HG03159 (cell line): ENCODE results near the gene MIA2.
"Not testable (repeated sequence)": the region's sequence is repeated elsewhere in the genome, so short reads cannot be mapped to it uniquely, and the experiment has no call there.

Experiments
- ATAC-seq: cut with Tn5 transposase; IDR thresholded peaks from one replicate; pipeline ENCODE4 v1.9.1; 2021; ENCODE audit warnings: mild to moderate bottlenecking, moderate library complexity; ENCODE audit not compliant: unreplicated experiment

Gene MIA2, protein sequence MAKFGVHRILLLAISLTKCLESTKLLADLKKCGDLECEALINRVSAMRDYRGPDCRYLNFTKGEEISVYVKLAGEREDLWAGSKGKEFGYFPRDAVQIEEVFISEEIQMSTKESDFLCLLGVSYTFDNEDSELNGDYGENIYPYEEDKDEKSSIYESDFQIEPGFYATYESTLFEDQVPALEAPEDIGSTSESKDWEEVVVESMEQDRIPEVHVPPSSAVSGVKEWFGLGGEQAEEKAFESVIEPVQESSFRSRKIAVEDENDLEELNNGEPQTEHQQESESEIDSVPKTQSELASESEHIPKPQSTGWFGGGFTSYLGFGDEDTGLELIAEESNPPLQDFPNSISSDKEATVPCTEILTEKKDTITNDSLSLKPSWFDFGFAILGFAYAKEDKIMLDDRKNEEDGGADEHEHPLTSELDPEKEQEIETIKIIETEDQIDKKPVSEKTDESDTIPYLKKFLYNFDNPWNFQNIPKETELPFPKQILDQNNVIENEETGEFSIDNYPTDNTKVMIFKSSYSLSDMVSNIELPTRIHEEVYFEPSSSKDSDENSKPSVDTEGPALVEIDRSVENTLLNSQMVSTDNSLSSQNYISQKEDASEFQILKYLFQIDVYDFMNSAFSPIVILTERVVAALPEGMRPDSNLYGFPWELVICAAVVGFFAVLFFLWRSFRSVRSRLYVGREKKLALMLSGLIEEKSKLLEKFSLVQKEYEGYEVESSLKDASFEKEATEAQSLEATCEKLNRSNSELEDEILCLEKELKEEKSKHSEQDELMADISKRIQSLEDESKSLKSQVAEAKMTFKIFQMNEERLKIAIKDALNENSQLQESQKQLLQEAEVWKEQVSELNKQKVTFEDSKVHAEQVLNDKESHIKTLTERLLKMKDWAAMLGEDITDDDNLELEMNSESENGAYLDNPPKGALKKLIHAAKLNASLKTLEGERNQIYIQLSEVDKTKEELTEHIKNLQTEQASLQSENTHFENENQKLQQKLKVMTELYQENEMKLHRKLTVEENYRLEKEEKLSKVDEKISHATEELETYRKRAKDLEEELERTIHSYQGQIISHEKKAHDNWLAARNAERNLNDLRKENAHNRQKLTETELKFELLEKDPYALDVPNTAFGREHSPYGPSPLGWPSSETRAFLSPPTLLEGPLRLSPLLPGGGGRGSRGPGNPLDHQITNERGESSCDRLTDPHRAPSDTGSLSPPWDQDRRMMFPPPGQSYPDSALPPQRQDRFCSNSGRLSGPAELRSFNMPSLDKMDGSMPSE (N-terminal part only)

DNA sequence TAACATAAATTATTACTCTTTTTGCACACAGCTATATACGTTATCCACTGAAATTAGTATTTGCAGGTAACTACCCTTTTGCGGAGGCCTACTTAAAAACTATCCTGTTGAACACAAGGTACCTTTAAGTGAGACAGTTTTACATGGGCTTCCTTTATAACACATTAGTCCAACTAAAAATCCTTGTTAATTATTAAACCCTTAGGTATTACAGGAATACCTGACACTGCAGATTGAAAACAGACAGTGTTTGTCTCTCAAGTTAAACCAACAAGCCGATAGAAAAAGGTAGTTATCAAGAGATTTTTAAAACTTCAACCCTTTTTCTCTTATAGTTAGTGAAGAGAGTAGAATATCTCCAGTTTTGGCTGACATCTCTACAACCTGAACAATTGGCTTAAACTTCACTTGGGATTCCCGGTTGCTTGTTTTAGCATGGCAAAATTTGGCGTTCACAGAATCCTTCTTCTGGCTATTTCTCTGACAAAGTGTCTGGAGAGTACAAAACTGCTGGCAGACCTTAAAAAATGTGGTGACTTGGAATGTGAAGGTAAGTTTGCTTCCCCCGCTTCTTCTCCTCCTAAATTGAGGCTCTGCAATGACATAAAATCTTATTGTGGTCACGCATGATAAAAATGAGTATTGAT, at the start of gene MIA2:
Gene MIA2 (plus strand): TSS at position 236 of the 647 bp plus-strand sequence. CDS start 200 bp downstream, at position 436.
- no peak for ATAC-seq

DNA sequence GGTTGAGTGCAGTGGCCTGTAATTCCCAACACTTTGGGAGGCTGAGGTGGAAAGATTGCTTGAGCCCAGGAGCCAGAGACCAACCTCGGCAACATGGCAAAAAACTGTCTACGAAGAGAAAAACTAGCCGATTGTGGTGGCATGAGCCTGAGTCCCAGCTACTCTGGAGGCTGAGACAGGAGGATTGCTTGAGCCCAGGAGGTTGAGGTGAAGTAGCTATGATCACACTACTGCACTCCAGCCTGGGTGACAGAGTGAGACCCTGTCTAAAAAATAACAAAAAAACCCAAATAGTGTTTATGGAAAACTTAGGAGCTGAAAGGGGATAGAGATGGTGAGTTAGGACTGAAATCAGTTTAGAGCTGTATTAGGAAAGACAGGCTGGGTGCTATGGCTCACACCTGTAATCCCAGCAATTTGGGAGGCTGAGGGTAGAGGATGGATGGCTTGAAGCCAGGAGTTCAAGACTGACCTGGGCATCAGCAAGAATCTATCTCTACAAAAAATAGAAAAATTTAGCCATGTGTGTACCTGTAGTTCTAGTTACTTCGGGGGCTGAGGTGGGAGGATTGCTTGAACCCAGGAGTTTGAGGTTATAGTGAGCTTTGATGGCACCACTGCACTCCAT, 49.0 kb upstream of the MIA2 start:
- no peak for ATAC-seq

DNA sequence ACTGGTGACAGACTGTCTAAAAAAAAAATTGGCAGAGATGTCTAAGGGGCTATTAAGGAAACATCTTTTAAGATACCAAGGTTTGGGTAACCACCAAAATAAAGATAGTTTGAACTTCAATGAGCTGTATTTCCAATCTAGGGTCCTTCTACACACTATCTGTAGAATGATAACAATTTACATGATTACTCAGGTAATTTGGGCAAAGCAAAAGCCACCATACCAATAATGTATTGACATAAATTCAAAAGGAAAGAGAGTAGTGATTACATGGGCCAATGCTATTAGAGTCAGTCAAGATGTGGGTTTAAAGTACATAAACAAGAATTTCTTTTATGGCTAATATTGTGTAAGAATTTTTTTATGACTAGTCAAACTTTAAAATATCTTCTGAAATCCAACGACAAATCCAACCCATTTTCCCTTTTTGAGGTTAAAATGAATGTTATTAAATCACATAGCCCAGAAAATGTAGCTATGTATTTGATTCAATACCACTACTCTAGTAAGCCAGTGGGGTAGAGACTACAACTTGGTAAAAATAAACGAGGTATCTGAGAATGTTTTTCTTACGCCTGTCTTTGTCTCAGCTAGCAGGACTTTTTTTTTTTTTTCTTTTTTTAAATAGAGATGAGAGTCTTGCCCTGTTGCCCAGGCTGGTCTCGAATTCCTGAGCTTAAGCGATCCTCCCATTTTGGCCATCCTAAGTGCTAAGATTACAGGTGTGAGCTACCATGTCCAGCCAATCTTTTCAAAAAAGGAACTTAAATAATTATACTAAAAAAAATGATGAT, 48.3 kb upstream of the MIA2 start:
- ATAC-seq: no peak

DNA sequence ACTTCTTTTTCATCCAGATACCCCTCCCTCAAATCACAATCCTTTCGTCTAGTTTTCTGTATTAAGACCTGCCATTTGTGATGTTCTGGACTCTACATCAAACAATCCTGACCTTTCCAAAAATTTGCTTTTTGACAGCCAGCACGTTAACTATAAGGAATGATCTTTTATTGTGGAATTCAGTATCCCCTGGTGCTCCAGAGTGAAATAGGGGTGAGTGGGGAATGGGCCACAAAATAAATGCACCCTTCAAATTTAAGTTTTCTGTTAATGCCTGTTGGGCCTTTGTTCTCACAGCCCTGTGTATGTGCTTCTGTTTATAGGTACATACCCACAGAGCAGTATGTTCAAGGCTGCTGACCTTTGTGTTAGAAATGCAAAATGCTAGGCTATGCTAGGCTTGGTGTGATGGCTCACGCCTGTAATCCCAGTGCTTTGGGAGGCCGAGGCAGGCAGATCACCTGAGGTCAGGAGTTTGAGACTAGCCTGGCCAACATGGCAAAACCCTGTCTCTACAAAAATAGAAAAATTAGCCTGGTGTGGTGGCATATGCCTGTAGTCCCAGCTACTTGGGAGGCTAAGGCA, 46.7 kb upstream of the MIA2 start:
- ATAC-seq: no peak

DNA sequence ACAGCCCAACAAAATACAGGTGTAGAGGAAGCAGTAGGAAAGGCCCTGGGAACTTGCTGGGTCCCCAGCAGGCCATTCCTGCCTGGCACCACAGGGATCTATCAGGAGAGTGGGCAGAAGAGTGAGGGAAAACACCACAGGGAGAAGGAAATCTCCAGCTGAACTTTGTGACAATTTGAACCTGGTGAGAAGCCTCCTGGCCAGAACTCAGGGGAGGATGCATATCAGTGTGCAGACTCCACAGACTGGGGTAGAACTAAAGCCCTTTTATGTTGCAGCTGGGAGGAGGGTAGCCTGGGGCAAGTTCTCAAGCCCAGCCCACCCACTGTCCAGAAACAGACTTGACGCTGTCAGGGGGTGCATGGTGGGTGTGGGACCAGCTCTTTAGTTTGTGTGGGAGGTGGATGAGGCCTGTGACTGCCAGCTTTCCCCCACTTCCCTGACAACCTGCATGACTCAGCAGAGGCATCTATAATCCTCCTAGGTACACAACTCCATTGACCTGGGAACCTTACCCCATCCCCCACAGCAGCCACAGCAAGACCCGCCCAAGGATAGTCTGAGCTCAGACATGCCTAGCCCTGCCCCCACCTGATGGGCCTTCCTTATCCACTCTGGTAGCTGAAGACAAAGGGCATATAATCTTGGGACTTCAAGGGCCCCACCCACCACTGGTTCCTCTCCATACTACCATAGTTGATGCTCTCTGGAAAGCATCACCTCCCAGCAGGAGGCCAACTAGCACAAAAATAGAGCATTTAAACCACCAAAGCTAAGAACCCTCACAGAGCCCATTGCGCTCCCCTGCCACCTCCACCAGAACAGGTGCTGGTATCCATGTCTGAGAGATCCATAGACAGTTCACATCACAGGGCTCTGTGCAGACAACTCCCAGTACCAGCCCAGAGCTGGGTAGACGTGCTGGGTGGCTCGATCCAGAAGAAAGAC, 29.8 kb upstream of the MIA2 start:
- no peak for ATAC-seq

DNA sequence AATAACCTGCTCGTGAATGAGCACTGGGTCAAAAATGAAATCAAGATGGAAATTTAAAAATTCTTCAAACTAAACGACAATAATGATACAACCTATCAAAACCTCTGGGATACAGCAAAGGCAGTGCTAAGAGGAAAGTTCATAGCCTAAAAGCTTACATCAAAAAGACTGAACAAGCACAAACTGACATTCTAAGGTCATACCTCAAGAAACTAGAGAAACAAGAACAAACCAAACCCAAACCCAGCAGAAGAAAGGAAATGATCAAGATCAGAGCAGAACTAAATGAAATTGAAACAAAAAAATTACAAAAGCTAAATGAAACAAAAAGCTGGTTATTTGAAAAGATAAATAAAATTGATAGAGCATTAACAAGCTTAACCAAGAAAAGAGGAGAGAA, 26.3 kb upstream of the MIA2 start:
- not testable (repeated sequence) for ATAC-seq

DNA sequence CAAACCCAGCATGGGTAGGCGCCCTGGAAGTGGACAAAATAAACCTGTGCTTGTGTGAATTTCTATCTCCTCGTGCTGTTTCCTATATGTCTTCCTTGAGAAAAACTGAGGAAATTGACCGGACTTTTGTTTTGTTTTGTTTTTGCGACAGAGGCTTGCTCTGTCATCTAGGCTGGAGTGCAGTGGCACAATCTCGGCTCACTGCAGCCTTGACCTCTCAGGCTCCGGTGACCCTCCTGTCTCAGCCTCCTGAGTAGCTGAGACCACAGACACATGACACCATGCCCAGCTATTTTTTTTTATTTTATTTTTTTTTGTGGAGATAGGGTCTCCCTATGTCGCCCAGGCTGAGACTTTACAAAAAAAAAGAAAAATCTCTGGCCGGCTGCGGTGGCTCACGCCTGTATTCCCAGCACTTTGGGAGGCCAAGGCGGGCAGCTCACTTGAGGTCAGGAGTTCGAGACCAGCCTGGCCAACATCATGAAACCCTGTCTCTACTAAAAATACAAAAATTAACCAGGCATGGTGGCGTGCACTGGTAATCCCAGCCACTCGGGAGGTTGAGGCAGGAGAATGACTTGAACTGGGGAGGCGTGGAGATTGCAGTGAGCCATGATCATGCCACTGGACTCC, 22.5 kb upstream of the MIA2 start:
- no peak for ATAC-seq

DNA sequence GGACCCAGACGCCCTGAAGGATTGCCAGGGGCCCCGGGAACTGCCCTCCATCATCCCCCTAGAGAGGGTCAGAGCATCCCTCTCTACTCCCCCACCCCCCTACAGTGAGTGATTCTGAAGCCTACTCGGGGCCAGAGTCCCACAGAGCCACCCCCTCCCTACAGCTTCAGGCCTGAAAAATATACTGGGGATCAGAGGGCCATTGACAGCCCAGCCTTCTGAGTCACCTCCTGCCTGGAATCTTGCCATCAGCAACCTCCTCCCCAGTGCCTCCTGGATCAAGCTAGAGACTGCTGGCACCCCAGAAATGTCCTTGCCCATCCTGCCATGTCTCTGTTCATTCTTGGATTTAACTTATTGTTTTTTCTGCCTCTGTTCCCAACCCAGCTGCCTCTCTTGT, 21.7 kb upstream of the MIA2 start:
- ATAC-seq: no peak

DNA sequence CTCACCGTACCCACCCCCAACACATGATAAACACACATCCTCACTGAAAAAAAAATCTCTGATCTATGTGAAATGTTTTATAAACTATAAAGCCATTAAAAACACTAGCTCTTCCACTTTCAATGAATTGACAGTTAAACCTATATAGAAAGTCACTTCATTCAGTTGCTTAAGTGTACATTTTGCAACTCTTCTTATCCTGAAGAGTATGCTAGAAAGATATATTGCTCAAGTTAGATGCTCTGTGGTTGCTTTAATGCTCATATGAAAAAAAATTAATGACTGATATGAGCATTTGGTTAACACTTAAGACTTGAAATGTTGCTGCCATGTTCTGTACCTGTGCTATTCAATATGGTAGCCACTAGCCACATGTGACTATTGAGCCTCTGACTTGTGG, 21.0 kb upstream of the MIA2 start:
- ATAC-seq: no peak

DNA sequence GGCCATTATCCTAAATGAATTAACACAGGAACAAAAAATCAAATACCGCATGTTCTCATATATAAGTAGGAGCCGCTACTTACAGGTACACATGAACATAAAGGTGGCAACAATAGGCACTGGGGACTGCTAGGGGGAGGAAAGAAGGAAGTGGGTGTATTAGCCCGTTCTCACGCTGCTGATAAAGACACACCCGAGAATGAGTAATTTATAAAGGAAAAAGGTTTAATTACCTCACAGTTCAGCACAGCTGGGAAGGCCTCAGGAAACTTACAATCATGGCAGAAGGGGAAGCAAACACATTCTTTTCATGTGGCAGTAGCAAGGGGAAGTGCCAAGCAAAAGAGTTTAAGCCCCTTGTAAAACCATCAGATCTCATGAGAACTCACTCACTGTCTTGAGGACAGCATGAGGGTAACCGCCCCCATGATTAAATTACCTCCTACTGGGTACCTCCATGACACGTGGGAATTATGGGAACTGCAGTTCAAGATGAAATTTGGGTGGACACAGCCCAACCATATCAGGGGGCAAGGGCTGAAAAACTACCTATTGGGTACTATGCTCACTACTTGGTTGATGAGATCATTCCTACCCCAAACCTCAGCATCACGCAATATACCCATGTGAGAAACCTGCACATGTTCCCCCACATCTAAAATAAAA, 16.4 kb upstream of the MIA2 start:
- ATAC-seq: no peak

DNA sequence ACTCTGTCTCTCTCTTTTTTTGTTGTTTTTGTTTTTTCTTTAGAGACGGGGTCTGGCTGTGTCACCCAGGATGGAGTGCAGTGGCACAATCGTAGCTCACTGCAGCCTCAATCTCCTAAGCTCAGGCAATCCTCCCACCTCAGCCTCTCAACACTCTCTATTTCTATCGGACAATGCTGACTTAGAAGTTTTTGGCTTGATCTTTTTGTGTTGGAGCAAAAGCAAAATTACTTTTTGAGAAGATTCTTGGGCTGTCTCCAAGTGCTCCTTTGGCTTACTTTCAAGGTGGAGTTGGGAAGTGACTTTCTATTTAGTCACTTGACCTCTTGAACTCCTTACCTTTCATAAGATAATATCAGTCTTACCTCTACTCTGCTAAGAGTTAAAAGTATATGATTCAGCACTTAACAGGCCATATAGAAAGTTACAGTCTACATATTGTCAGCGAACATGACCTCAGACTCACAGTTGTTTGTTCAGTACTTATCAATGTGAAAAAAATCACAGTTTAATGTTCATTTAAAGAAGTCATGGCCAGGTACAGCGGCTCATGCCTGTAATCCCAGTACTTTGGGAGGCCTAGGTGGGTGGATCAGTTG, 15.4 kb upstream of the MIA2 start:
- ATAC-seq: no peak

DNA sequence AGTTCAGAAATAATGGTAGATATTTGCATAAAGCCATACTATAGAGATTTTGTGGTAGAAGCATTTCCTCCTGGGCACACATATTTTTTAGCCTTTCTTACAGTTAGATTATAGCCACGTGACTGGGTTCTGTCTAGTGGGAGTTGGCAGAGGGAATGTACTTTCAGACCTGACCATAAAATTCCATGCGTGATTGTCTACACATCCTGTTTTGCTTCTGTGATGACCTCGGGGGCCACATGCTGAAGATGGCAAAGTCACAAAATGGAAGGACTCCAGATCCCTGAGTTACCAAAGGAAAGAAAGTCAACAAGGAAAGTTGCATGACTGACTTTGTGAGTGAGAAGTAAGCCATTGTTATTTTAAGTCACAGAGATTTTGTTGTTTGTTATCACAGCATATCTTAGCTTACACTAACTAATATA, 14.6 kb upstream of the MIA2 start:
- ATAC-seq: no peak

DNA sequence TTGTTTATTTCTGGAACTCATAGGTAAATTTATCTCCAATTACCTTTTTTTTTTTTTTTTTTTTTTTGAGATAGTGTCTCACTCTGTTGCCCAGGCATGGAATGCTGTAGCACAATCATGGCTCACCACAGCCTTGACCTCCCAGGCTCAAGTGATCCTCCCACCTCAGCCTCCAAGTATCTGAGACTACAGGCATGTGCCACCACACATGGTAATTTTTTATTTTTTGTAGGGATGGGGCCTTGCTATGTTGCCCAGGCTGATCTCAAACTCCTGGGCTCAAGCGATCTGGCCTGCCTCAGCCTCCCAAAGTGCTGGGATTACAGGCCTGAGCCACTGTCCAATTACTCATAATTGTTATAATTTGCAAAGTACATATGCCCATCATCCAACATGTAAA, 13.2 kb upstream of the MIA2 start:
- ATAC-seq: not testable (repeated sequence)

DNA sequence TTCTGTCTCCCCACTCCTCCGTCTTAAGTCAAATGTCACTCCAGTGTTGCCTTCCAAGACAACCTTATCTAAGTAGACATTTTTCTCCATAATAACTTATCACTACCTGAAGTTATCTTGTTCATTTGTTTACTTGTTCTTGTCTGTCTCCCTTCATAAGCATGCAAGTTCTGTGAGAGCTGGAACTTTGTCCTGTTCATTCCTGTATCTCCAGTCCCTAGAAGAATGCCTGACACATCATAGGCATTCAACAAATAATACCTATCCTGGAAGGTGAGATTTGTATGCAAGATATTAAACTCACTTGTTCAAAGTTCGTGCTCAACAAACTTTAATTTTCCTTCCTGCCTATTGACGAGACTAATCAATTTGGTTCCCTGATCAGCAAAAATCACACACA, 5.7 kb upstream of the MIA2 start:
- ATAC-seq: no peak

DNA sequence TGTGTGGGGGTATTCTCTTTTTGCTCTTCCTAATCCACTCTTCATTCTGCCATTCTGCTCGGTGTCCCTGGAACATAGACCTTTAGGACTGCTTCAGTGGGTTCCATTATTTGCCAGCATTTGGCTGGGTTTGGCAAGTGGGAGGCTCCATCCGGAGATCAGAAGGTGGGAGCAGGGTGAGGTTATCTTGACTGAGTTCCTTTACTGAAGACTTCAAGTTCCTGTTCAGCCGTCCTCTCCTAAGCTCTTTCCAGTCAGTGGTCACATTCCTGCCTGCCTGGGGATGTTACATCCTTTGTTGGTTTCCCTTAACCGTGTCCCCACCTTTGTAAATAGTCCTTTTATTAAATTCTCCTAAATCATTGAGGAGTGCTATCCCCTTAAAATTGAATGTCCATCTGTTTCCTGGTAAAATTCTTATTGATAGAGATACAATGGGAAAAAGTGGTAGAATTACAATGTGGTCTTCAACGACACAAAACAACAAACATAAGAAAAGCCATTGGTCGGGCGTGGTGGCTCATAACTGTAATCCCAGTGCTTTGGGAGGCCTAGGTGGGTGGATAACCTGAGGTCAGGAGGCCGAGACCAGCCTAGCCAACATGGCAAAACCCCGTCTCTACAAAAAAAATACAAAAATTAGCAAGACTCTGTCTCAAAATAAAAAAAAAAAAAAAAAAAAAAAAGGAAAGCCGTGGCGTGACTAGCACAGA, 5.0 kb upstream of the MIA2 start:
- ATAC-seq: no peak

DNA sequence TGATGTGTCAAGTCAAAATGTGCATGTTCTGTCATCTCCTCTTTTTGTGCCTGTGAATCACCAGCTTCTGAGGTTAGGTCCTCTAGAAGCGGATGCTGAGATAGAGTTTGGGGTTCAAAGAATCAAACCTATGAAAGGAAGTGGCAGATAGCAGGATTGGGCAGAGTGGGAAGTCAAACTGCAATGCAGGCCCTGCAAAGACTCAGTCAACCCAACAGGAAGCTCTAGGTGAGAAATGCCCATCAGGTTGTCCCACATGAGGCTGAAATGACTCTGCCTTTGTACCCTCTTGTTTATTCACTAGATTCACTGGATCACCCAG, 4.5 kb upstream of the MIA2 start:
- ATAC-seq: no peak
